Colonic mucosa (tissue), 4 donors: ENCODE measurements around the gene RFXAP. TPM values are rescaled to one million over a fixed set of nuclear protein-coding genes. Genes with fewer than 3 reads are reported as not detected.

ENCODE experiments used
- DNase-seq: peaks from one replicate; pipeline ENCODE4 v3.0.0-alpha.2; 2020
- H3K27ac ChIP-seq: fragments of 200-600 bp; one replicate; pipeline ENCODE4 v1.8.0; 2021
- H3K27me3 ChIP-seq: fragments of 200-600 bp; one replicate; pipeline ENCODE4 v1.8.0; 2021
- H3K36me3 ChIP-seq: fragments of 200-600 bp; one replicate; pipeline ENCODE4 v1.8.0; 2021
- H3K4me1 ChIP-seq: fragments of 200-600 bp; one replicate; pipeline ENCODE4 v1.8.0; 2021; ENCODE audit warnings: mild to moderate bottlenecking
- H3K4me3 ChIP-seq: fragments of 200-600 bp; one replicate; pipeline ENCODE4 v1.8.0; 2021
- H3K9ac ChIP-seq, 2 donors: one replicate each; pipeline ENCODE4 v1.7.0; 2013; ENCODE audit warnings: control low read depth in 2 of 2, low read depth in 2 of 2, low read length in 2 of 2
- H3K9me3 ChIP-seq: fragments of 200-600 bp; one replicate; pipeline ENCODE4 v1.8.0; 2021
- CTCF ChIP-seq: fragments of 200-600 bp; IDR thresholded peaks from one replicate; pipeline ENCODE4 v1.8.0; 2022; ENCODE audit warnings: antibody characterized with exemption, mild to moderate bottlenecking
- intact Hi-C: fragments of 100-400 bp; cut with DNase I; formaldehyde crosslinking; loops from one replicate; pipeline ENCODE4 v1.14.1; 2022
- total RNA-seq, 2 donors: library from RNA; stranded (reverse); fragmentation: NEBNext Ultra II Directional in 1 of 2; extraction: Animal tissue kit (Norgen Biotek cat#: 25700) in 1 of 2; gene quantifications; one replicate each; pipeline ENCODE4 v1.2.1, GENCODE V29; 2021
- donor health status: healthy.
- donor health status: DM: no; HTN: no; CAD: no.
- donor health status: DM: no; HTN: no; CAD: no.

RFXAP gene
- total RNA-seq, 2 donors from 2014 or later: 2.4 to 3.0 TPM

- Histone ChIP-seq H3K4me1 (no peaks in the 10 kb centered on the region), H3K27ac (no peak overlapping the region), H3K27me3 (no peaks in the 10 kb centered on the region), H3K9me3 (no peaks in the 10 kb centered on the region), H3K9ac (no peak overlapping the region), H3K36me3 (no peaks in the 10 kb centered on the region), H3K4me3 (no peak overlapping the region)
- intact Hi-C loops: no loop called here
- TF ChIP-seq CTCF: no peak
- DNase-seq: no peak
These were observed 56.9 kb downstream of the RFXAP start for GRCh38 chr13:36875961-36876360.

Other genes starting within 250 kb of the RFXAP start
- under 1 TPM in 1 of 2 donors, not detected in 1; 0.11 TPM for gene SERTM1, start 145.2 kb upstream of the RFXAP start, total RNA-seq
- gene SMAD9, start 101.0 kb downstream of the RFXAP start, total RNA-seq: 1 to 10 TPM; 6.5 to 7.8 TPM
- gene ALG5, start 180.1 kb downstream of the RFXAP start, total RNA-seq: 10 to 100 TPM; 37.2 to 39.5 TPM
- 10 to 100 TPM; 22.6 to 44.7 TPM for gene EXOSC8, start 181.6 kb downstream of the RFXAP start, total RNA-seq
- 10 to 100 TPM; 40.5 to 42.2 TPM for gene SUPT20H, start 240.5 kb downstream of the RFXAP start, total RNA-seq